ENCODE measurements around the gene NOL6.
A peak's percentile ranks its signal among the peaks of the same experiment; 100 is the strongest.

NOL6 gene

GRCh38 chr9:33453999-33454660 lies 19.6 kb downstream of the NOL6 start:
- no peak for DNase-seq (ENCODE audit: low read depth)

GRCh38 chr9:33453286-33453860 lies 20.4 kb downstream of the NOL6 start:
- DNase-seq (ENCODE audit: low read depth): no peak

GRCh38 chr9:33452828-33453271 lies 20.9 kb downstream of the NOL6 start:
- DNase-seq (ENCODE audit: low read depth): no peak

GRCh38 chr9:33450621-33451146 lies 23.0 kb downstream of the NOL6 start:
- DNase-seq (ENCODE audit: low read depth): no peak

- DNase-seq (ENCODE audit: low read depth): no peak
Observed at GRCh38 chr9:33449715-33450114, 24.0 kb downstream of the NOL6 start.

- DNase-seq (ENCODE audit: low read depth): no peak
Observed at GRCh38 chr9:33447799-33448553, 25.7 kb downstream of the NOL6 start.

- peak; percentile 84 for DNase-seq (ENCODE audit: low read depth)
Observed at GRCh38 chr9:33446946-33447798, 26.6 kb downstream of the NOL6 start, which contains the start of gene AQP3. AQP3 (minus strand) TSS chr9:33447593; CDS start chr9:33447530, 63 bp downstream.

GRCh38 chr9:33446240-33446945 lies 27.3 kb downstream of the NOL6 start:
- DNase-seq (ENCODE audit: low read depth): no peak

- peak; percentile 81 for DNase-seq (ENCODE audit: low read depth)
Observed at GRCh38 chr9:33445389-33446239, 28.1 kb downstream of the NOL6 start.

- no peak for DNase-seq (ENCODE audit: low read depth)
Observed at GRCh38 chr9:33443464-33444154, 30.1 kb downstream of the NOL6 start.

- no peak for DNase-seq (ENCODE audit: low read depth)
Observed at GRCh38 chr9:33443047-33443446, 30.7 kb downstream of the NOL6 start.

- no peak for DNase-seq (ENCODE audit: low read depth)
Observed at GRCh38 chr9:33442125-33442524, 31.6 kb downstream of the NOL6 start.

- no peak for DNase-seq (ENCODE audit: low read depth)
Observed at GRCh38 chr9:33440609-33441008, 33.1 kb downstream of the NOL6 start.

- no peak for DNase-seq (ENCODE audit: low read depth)
Observed at GRCh38 chr9:33440204-33440603, 33.5 kb downstream of the NOL6 start.

- no peak for DNase-seq (ENCODE audit: low read depth)
Observed at GRCh38 chr9:33439731-33440130, 34.0 kb downstream of the NOL6 start.

GRCh38 chr9:33438926-33439680 lies 34.6 kb downstream of the NOL6 start:
- no peak for DNase-seq (ENCODE audit: low read depth)

- DNase-seq (ENCODE audit: low read depth): no peak
Observed at GRCh38 chr9:33437898-33438297, 35.8 kb downstream of the NOL6 start.

GRCh38 chr9:33437205-33437604 lies 36.5 kb downstream of the NOL6 start:
- no peak for DNase-seq (ENCODE audit: low read depth)

GRCh38 chr9:33436445-33436844 lies 37.3 kb downstream of the NOL6 start:
- DNase-seq (ENCODE audit: low read depth): no peak
